ENCODE measurements around the gene LMO2.
"Not testable (repeated sequence)": the region's sequence is repeated elsewhere in the genome, so short reads cannot be mapped to it uniquely, and the experiment has no call there.

The LMO2 gene

DNA sequence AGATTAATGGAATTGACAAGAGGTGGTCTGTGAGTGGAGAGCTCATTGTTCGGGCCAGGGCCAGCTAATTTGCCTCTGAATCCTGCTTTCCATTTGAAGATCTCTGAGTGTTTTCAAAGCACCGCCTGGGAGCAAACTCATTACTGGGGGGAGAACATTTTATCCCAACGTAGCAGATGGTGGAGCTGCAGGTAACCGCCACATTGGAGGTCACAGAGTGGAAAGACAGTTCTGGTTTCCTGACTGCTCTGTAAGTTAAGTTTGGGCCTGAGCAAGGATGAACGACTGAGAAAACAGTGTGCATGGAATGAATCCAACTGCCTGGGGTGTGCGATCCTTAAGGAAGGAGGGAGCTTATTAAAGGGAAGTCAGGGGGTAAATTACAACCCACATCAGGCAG, 30.5 kb downstream of the LMO2 start:
- DNase-seq (ENCODE audit: low spot score): no peak

- no peak for DNase-seq (ENCODE audit: low spot score)
Measured at GRCh38 chr11:33860926-33861325, 30.9 kb downstream of the LMO2 start.

GRCh38 chr11:33859306-33859705, 32.6 kb downstream of the LMO2 start:
- DNase-seq (ENCODE audit: low spot score): no peak

DNA sequence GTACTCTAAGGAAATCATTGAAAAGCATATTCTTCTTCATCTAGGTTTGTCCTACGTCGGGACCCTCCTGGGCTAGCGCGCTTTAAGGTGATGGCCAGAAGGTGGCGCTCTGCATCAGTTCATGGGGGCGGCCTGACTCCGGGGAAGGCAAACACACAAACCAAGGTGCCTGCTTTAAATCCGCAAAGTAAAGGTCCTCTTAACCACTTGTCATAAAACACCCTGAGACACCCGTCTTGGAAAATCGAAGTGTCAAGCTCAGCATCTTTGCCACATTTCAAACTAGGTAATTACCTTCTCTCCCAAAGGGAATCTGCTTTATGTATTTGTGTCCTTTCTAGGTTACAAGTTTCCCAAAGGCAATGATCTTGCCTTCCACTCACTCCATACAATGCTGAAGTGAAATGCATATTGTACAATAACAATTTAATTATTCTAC, 33.9 kb downstream of the LMO2 start:
- DNase-seq (ENCODE audit: low spot score): peak; percentile 84

DNA sequence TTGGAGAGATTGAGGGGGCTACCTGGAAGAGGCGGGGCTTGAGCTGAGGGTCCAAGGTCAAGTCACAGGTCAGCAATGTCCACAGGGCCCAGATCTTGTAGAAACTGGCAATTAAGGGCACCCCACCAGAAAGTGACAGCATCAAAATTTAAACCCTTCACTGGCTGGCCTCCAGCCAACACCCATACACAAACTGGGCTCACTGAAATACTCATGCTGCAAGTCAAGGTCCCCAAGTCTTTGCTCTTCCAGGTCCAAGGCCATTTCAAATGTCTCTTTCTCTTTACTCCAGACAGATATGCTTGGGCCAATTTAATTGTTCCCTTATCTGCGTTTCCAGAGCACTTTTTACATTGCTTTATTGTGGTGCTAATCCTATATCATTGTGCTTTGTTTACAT, 36.4 kb downstream of the LMO2 start:
- no peak for DNase-seq (ENCODE audit: low spot score)

DNA sequence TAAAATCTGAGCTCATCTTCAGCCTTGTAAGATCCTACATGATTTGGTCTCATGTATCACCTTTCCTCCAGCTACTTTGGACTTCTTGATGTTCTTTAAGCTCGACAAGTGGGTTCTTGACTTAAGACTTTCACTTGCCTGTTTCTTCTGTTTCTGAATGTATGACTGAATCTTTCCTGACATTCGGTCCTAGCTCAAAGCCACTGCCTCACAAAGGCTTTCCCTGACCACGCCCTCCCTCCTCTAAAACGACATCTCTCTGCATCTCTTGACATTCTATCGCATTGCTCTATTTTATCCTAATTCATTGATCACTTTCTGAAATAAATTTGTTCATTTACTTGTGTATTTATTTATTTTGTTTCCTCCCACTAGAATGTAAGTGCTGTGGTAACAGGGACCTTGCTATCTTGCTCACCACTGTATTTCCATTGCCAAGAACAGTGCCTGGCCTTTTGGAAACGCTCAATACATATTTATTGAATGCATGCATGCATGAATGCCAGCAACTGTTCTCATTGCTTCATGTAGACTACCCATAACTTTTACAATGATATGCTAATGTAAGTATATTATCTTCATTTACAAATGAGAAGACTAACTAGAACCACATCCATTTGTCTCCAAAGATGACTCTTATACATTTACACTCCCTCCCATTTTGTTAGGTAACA, 43.0 kb downstream of the LMO2 start:
- no peak for DNase-seq (ENCODE audit: low spot score)

DNA sequence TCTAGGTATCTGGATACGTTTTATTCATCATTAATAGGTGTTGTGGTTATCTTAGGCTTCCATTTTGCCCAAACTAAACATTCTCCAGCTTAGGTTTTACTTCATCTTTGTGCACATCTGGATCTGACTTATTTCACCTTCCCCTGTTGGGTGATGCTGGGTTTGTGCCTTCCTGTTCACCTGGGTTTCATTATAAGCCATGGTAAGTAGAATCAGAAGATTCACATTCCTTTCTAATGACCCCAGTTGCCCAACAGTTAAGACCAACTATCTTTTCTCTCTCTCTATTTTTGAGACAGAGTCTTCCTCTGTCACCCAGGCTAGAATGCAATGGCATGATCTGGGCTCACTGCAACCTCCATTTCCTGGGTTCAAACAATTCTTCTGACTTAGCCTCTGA, 44.6 kb downstream of the LMO2 start:
- no peak for DNase-seq (ENCODE audit: low spot score)

GRCh38 chr11:33844236-33844635, 47.6 kb downstream of the LMO2 start:
- no peak for DNase-seq (ENCODE audit: low spot score)

DNA sequence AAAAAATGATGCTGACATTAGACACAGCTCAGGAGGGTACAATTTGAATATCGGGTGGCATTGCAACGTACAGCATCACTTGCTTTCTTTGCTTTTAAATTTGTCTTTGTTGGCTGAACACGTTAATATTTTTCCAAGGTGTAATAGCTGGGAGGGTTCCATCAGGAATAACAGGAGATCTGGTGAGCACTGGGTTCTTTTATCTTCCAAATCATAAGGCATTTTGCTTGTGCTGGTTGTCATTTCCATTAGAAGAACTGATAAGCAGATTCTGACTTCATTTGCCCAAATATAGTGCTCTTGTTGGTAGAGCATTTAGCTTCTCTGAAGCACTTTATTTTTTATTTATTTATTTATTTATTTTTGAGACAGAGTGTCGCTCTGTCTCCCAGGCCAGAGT, 48.9 kb downstream of the LMO2 start:
- no peak for DNase-seq (ENCODE audit: low spot score)

- no peak for DNase-seq (ENCODE audit: low spot score)
Measured at GRCh38 chr11:33842236-33842915, 49.5 kb downstream of the LMO2 start.

DNA sequence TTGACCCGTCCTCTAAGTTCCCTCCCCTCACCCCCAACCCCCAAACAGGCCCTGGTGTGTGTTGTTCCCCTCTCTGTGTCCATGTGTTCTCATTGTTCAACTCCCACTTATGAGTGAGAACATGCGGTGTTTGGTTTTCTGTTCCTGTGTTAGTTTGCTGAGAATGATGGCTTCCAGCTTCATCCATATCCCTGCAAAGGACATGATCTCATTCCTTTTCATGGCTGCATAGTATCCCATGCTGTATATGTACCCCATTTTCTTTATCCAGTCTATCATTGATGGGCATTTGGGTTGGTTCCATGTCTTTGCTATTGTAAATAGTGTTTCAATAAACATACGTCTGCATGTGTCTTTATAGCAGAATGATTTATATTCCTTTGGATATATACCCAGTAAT, 53.6 kb downstream of the LMO2 start:
- DNase-seq (ENCODE audit: low spot score): not testable (repeated sequence)

GRCh38 chr11:33837334-33837733, 54.5 kb downstream of the LMO2 start:
- not testable (repeated sequence) for DNase-seq (ENCODE audit: low spot score)

DNA sequence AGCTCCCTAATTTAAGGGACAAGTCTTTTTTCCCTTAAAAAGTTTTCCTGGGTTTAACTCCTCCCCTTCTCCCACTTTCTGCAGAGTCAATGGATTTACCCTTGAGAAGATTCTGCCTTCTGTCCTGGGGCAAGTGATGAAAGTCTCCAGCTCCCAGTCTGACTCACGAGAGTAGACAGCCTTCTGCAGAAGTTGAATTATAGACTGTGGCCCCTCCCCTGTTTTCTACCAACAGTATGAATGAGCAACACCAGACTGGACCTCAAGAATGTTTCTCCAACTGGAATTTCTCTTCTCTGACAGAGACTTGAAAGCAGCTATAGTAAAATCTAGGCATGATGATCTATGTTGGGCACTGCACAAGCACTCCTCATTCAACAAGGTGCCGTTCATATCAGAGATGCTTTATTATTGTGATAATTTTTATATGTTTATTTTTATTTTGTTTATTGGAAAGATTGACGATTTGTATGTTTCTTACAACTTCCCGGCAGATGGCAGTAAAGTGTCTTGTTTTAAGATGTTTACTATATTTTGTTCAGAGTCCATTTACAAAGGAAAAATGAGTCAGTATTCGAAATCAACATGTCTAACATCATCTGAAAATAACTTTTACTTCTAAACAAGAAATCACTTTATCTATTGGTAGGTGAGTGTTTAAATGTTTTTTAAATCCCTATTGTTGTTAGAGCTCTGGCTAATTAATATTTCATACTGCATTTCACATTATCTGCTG, 56.6 kb downstream of the LMO2 start:
- DNase-seq (ENCODE audit: low spot score): peak; percentile 61

- no peak for DNase-seq (ENCODE audit: low spot score)
Measured at GRCh38 chr11:33832676-33833075, 59.2 kb downstream of the LMO2 start.

DNA sequence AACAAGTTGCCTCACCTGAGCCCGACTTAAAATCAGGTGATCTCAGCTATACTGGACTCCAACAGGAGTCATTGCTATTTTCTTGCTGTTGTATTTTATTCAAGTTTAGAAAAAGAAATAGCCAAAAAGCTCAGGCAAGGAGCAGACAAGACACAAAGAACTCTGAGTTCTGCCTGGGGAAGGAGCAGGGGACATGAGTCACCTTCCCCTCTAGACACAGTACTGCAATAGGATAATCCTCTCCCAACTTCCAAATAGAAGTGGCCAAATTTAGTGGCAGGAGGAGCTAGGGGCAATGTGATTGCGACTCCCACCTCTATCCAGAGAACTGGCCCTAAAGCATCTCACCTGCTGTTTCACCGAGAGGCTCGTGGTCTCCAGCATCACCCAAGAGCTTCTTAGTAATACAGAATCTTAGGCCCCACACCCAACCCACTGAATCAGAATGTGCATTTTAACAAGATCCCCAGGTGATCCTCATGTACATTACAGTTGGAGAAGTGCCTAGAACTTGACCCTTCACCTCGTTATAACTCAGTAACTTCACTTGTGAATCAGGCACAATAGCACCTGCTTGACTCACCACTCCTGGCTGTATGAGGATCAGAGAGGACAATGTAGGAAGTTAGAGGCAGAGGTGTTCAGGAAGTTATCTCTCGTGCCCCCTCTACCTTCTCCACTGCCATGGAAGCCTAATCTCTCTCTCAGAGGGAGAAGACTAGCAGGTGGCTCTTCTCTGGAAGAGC, 60.8 kb downstream of the LMO2 start:
- no peak for DNase-seq (ENCODE audit: low spot score)

DNA sequence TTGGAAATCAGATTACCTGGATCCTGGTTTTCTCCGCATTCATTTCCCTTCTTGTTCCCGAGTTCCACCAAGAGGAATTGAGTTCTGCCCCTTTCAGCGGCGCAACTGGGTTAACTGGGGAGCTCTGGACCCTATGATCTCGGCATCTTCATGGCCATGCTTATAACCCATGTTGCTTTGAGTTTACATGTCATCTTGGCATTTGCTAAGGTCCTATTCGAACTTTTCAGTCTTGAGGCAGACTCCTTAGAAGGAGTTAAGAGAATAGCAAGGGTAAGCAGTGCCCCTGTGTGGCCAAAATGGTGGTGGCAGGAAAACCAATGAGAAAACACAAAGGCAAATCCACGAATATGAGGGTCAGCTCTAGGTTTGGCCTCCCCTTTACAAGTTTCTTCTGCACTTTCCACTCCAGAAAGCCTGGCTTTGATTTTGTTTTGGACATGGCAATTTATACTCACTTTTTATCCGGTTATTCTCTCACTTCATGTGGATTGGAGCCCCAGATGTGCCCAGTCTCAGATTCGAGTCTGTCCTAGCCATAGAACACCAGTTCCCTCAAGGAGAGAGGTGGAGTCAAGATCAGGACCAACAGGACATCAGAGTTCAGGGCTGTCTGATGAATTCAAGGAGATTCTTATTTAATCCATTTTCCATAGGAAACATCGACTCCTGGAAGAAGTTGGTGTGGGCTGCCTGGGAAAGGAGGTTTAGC, 62.3 kb downstream of the LMO2 start:
- peak; percentile 85 for DNase-seq (ENCODE audit: low spot score)

- DNase-seq (ENCODE audit: low spot score): peak; percentile 41
Measured at GRCh38 chr11:33828604-33829429, 63.1 kb downstream of the LMO2 start.

DNA sequence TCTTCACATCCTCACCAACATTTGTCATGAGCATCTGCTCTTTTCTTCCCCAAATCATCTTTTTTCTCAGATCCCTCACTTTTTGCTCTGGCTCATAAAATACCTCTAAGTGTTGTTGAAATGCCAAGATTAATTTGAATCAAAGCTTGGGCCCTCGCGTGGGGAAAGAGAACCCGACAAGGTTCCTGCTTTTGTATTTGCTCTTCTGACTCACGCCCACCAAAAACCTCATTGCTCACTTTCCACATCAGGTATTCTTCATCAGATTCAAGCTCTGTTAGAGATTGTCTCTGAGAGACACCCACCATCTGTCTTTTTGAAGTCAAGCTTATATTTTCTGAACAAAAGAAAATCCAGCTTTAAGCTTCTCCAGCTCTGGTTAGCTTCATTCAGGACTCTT, 64.7 kb downstream of the LMO2 start:
- no peak for DNase-seq (ENCODE audit: low spot score)

DNA sequence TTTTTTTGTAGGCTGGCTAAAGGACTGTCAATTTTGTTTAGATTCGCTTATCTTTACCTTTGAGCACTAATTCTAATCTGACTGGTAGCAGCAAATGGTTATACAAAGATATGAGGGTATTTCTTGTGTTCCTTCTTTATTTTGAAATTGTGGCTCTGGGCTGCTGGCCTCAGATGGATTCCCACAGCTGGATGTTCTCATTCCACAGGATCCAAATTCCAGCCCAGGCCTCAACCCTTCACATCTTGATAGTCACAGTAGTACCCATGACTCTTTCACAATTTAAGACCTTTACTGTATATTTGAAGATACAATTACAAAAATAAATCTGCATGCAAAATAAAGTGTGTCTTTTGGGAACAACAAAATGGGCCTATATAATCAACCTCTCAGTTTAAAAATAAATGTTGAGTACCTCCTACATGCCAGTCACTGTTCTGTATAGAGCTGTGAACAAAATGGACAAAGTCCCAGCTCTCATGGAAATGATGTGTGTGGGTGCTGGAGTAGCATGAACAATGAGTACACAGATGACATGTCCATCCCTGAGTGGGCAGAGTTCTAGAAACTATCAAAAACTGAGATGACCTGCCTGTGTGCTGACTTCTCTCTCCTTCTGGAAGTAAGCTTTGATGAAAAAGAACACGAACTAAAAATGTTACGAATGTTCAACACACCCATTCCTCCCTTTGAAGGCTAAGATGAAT, 65.9 kb downstream of the LMO2 start:
- DNase-seq (ENCODE audit: low spot score): no peak

- not testable (repeated sequence) for DNase-seq (ENCODE audit: low spot score)
Measured at GRCh38 chr11:33822981-33823380, 68.9 kb downstream of the LMO2 start.
